Osteocyte (in vitro differentiated cells): ENCODE data around the gene CACNG4. TPM values are rescaled to one million over a fixed set of nuclear protein-coding genes. Genes with fewer than 3 reads are reported as not detected.
A peak's percentile ranks its signal among the peaks of the same experiment; 100 is the strongest.

ENCODE experiments used
- DNase-seq: peaks from one replicate; pipeline ENCODE4 v3.0.0; 2021; ENCODE audit warnings: mixed read lengths; ENCODE audit not compliant: unreplicated experiment; ENCODE audit errors: extremely low spot score
- H3K27ac Mint-ChIP-seq: one replicate; pipeline ENCODE4 v1.8.0; 2021; ENCODE audit warnings: mild to moderate bottlenecking, mixed read lengths; ENCODE audit not compliant: unreplicated experiment
- H3K27me3 Mint-ChIP-seq: one replicate; pipeline ENCODE4 v1.8.0; 2021; ENCODE audit warnings: mixed read lengths; ENCODE audit not compliant: unreplicated experiment
- H3K36me3 Mint-ChIP-seq: one replicate; pipeline ENCODE4 v1.8.0; 2021; ENCODE audit warnings: mixed read lengths; ENCODE audit not compliant: unreplicated experiment
- H3K4me1 Mint-ChIP-seq: one replicate; pipeline ENCODE4 v1.8.0; 2021; ENCODE audit warnings: mixed read lengths; ENCODE audit not compliant: unreplicated experiment
- H3K4me3 Mint-ChIP-seq: one replicate; pipeline ENCODE4 v1.8.0; 2021; ENCODE audit warnings: mild to moderate bottlenecking, moderate library complexity, mixed read lengths; ENCODE audit not compliant: unreplicated experiment
- H3K9me3 Mint-ChIP-seq: one replicate; pipeline ENCODE4 v1.8.0; 2021; ENCODE audit warnings: mixed read lengths; ENCODE audit not compliant: unreplicated experiment
- CTCF ChIP-seq: fragments of 200-600 bp; sonication (generic); IDR thresholded peaks from 2 replicates; pipeline ENCODE4 v1.5.0; 2021; ENCODE audit warnings: antibody characterized with exemption, mild to moderate bottlenecking, moderate library complexity
- total RNA-seq: library from RNA; stranded (reverse); gene quantifications from 2 replicates; pipeline ENCODE4 v1.2.1, GENCODE V29; 2021

Gene CACNG4
- total RNA-seq, 1 donor from 2014 or later: 5.6 TPM

- H3K36me3 Mint-ChIP-seq: no peaks in the 10 kb centered on the region
- no peak for DNase-seq
- no peak overlapping the region for H3K4me3 Mint-ChIP-seq
- no peaks in the 10 kb centered on the region for H3K27me3 Mint-ChIP-seq
- H3K4me1 Mint-ChIP-seq: peaks cover 19% of the 10 kb centered on the region
- no peaks in the 10 kb centered on the region for H3K9me3 Mint-ChIP-seq
- no peak overlapping the region for H3K27ac Mint-ChIP-seq
- TF ChIP-seq CTCF: no peak
These were observed 7.6 kb upstream of the CACNG4 start for GRCh38 chr17:66956941-66957340.

- H3K4me1 Mint-ChIP-seq: peaks cover 15% of the 10 kb centered on the region
These were observed 7.2 kb upstream of the CACNG4 start for GRCh38 chr17:66957343-66957742.

GRCh38 chr17:66957951-66958579 lies 6.4 kb upstream of the CACNG4 start:
- H3K27ac Mint-ChIP-seq: peak overlapping the region; percentile 27
- no peaks in the 10 kb centered on the region for H3K36me3 Mint-ChIP-seq
- H3K9me3 Mint-ChIP-seq: no peaks in the 10 kb centered on the region
- no peak for DNase-seq
- peaks cover 9% of the 10 kb centered on the region for H3K4me1 Mint-ChIP-seq
- peaks cover 7% of the 10 kb centered on the region for H3K27me3 Mint-ChIP-seq
- H3K4me3 Mint-ChIP-seq: no peak overlapping the region
- no peak for TF ChIP-seq CTCF

More at GRCh38 chr17:66957343-66957742, 7.2 kb upstream of the CACNG4 start:
- H3K9me3 Mint-ChIP-seq: no peaks in the 10 kb centered on the region
- H3K27ac Mint-ChIP-seq: no peak overlapping the region
- H3K36me3 Mint-ChIP-seq: no peaks in the 10 kb centered on the region
- no peak for DNase-seq
- H3K27me3 Mint-ChIP-seq: peaks cover 3% of the 10 kb centered on the region
- TF ChIP-seq CTCF: no peak
- no peak overlapping the region for H3K4me3 Mint-ChIP-seq

GRCh38 chr17:66959641-66960375 lies 4.7 kb upstream of the CACNG4 start:
- no peak for DNase-seq
- no peak overlapping the region for H3K27ac Mint-ChIP-seq
- no peak overlapping the region for H3K4me3 Mint-ChIP-seq
- no peak for TF ChIP-seq CTCF
- H3K36me3 Mint-ChIP-seq: no peaks in the 10 kb centered on the region
- H3K4me1 Mint-ChIP-seq: peaks cover 7% of the 10 kb centered on the region
- peaks cover 7% of the 10 kb centered on the region for H3K27me3 Mint-ChIP-seq
- no peaks in the 10 kb centered on the region for H3K9me3 Mint-ChIP-seq

GRCh38 chr17:66960613-66961012 lies 3.9 kb upstream of the CACNG4 start:
- H3K4me1 Mint-ChIP-seq: peaks cover 7% of the 10 kb centered on the region
- no peak overlapping the region for H3K4me3 Mint-ChIP-seq
- no peak overlapping the region for H3K27ac Mint-ChIP-seq
- no peaks in the 10 kb centered on the region for H3K9me3 Mint-ChIP-seq
- TF ChIP-seq CTCF: no peak
- H3K36me3 Mint-ChIP-seq: no peaks in the 10 kb centered on the region
- DNase-seq: no peak
- peaks cover 7% of the 10 kb centered on the region for H3K27me3 Mint-ChIP-seq
